ENCODE measurements around the gene TAF11. TPM values are rescaled to one million over a fixed set of nuclear protein-coding genes. Genes with fewer than 3 reads are reported as not detected.

The TAF11 gene
- total RNA-seq, 1 donor from 2014 or later, result 28.0 TPM

GRCh38 chr6:34866509-34866908, 21.3 kb downstream of the TAF11 start:
- intact Hi-C loops (cut with micrococcal nuclease), result no loop called here
- CTCF ChIA-PET, result no interaction called here
- peaks cover 62% of the 10 kb centered on the region for H3K36me3 Mint-ChIP-seq (ENCODE audit: low read depth)
- H3K27ac Mint-ChIP-seq, result no peak overlapping the region
- H3K27me3 Mint-ChIP-seq, result no peaks in the 10 kb centered on the region
- no peaks in the 10 kb centered on the region for H3K4me1 Mint-ChIP-seq
- POLR2A ChIA-PET, result no interaction called here
- DNase-seq (no peak), ATAC-seq (ENCODE audit: low read depth) (no peak)
- H3K4me3 Mint-ChIP-seq, result no peak overlapping the region
- no peaks in the 10 kb centered on the region for H3K9me3 Mint-ChIP-seq
- TF ChIP-seq CTCF (IDR thresholded peaks at IDR 0.05), result no peak

- Mint-ChIP-seq H3K4me1 (no peaks in the 10 kb centered on the region), H3K4me3 (no peak overlapping the region), H3K36me3 (ENCODE audit: low read depth) (peaks cover 56% of the 10 kb centered on the region), H3K27me3 (no peaks in the 10 kb centered on the region), H3K27ac (no peak overlapping the region), H3K9me3 (no peaks in the 10 kb centered on the region)
- ChIA-PET POLR2A (no interaction called here), CTCF (no interaction called here)
- TF ChIP-seq CTCF (IDR thresholded peaks at IDR 0.05), result no peak
- intact Hi-C loops (cut with micrococcal nuclease), result no loop called here
- ATAC-seq (ENCODE audit: low read depth), result no peak
- DNase-seq, result no peak
These were observed 22.7 kb downstream of the TAF11 start for GRCh38 chr6:34865107-34865506.

- H3K36me3 Mint-ChIP-seq (ENCODE audit: low read depth), result peaks cover 61% of the 10 kb centered on the region
- intact Hi-C loops (cut with micrococcal nuclease), result no loop called here
- POLR2A ChIA-PET, result no interaction called here
- no peak for TF ChIP-seq CTCF (IDR thresholded peaks at IDR 0.05)
- H3K9me3 Mint-ChIP-seq, result no peaks in the 10 kb centered on the region
- no peaks in the 10 kb centered on the region for H3K4me1 Mint-ChIP-seq
- no peak overlapping the region for H3K27ac Mint-ChIP-seq
- DNase-seq (no peak), ATAC-seq (ENCODE audit: low read depth) (no peak)
- H3K27me3 Mint-ChIP-seq, result no peaks in the 10 kb centered on the region
- H3K4me3 Mint-ChIP-seq, result no peak overlapping the region
- CTCF ChIA-PET, result no interaction called here
These were observed 23.8 kb downstream of the TAF11 start for GRCh38 chr6:34864007-34864406.

- CTCF ChIA-PET, result no interaction called here
- Mint-ChIP-seq H3K27ac (no peak overlapping the region), H3K4me1 (no peaks in the 10 kb centered on the region), H3K36me3 (ENCODE audit: low read depth) (peaks cover 75% of the 10 kb centered on the region), H3K27me3 (no peaks in the 10 kb centered on the region), H3K9me3 (no peaks in the 10 kb centered on the region), H3K4me3 (no peak overlapping the region)
- POLR2A ChIA-PET, result no interaction called here
- intact Hi-C loops (cut with micrococcal nuclease), result no loop called here
- no peak for DNase-seq
- no peak for TF ChIP-seq CTCF (IDR thresholded peaks at IDR 0.05)
- no peak for ATAC-seq (ENCODE audit: low read depth)
These were observed 27.1 kb downstream of the TAF11 start for GRCh38 chr6:34860776-34861175.

- no peak overlapping the region for H3K27ac Mint-ChIP-seq
- DNase-seq (no peak), ATAC-seq (ENCODE audit: low read depth) (no peak)
- no peaks in the 10 kb centered on the region for H3K9me3 Mint-ChIP-seq
- no peaks in the 10 kb centered on the region for H3K27me3 Mint-ChIP-seq
- H3K4me1 Mint-ChIP-seq, result no peaks in the 10 kb centered on the region
- H3K4me3 Mint-ChIP-seq, result no peak overlapping the region
- ChIA-PET CTCF (no interaction called here), POLR2A (no interaction called here)
- TF ChIP-seq CTCF (IDR thresholded peaks at IDR 0.05), result no peak
- H3K36me3 Mint-ChIP-seq (ENCODE audit: low read depth), result peaks cover 73% of the 10 kb centered on the region
- intact Hi-C loops (cut with micrococcal nuclease), result no loop called here
These were observed 27.9 kb downstream of the TAF11 start for GRCh38 chr6:34859951-34860350.
